ENCODE data around the gene LRRC23. TPM values are rescaled to one million over a fixed set of nuclear protein-coding genes. Genes with fewer than 3 reads are reported as not detected.
"Not testable (repeated sequence)": the region's sequence is repeated elsewhere in the genome, so short reads cannot be mapped to it uniquely, and the experiment has no call there.

Gene LRRC23
- total and polyA plus RNA-seq, 4 donors, result 29.6 to 61.0 (median 42.1) TPM

- Histone ChIP-seq H3K27me3 (ENCODE audit: control insufficient read depth in 3 of 3, insufficient read depth in 3 of 3, low read length in 2 of 3) (no peaks in the 10 kb centered on the region), H3K9ac (ENCODE audit: insufficient read depth in 1 of 2, low read length in 2 of 2) (no peak overlapping the region), H3K36me3 (ENCODE audit: control insufficient read depth in 4 of 4, insufficient read depth in 4 of 4, low read length in 4 of 4) (peaks cover 0 to 3% (median 1%) of the 10 kb centered on the region in 4 donors), H3K27ac (ENCODE audit: low read depth in 1 of 2, low read length in 1 of 2) (no peak overlapping the region), H3K4me1 (ENCODE audit: control insufficient read depth in 5 of 5, insufficient read depth in 5 of 5, low read length in 5 of 5) (peaks cover 4 to 20% (median 8%) of the 10 kb centered on the region in 5 donors), H3K9me3 (ENCODE audit: control insufficient read depth in 4 of 4, insufficient read depth in 3 of 4, low read length in 3 of 4) (no peaks in the 10 kb centered on the region), H3K4me3 (no peak overlapping the region)
- WGBS, 2 donors, result 87 to 95% methylated on average over 4 of the region's 4 CpGs
- TF ChIP-seq CTCF (IDR thresholded peaks at IDR 0.05; ENCODE audit: control extremely low read depth, extremely low read depth), result no peak
- ATAC-seq (ENCODE audit: insufficient read depth, low FRiP score) (no peak), DNase-seq (no peak)
Observed at GRCh38 chr12:6902448-6902847, 2.2 kb upstream of the LRRC23 start.

GRCh38 chr12:6903722-6904121 lies 900 bp upstream of the LRRC23 start:
- no peak overlapping the region for H3K9ac ChIP-seq (ENCODE audit: insufficient read depth in 1 of 2, low read length in 2 of 2)
- H3K36me3 ChIP-seq (ENCODE audit: control insufficient read depth in 4 of 4, insufficient read depth in 4 of 4, low read length in 4 of 4), result peaks cover 0 to 5% (median 1%) of the 10 kb centered on the region in 4 donors
- ATAC-seq (ENCODE audit: insufficient read depth, low FRiP score) (no peak), DNase-seq (no peak)
- H3K9me3 ChIP-seq (ENCODE audit: control insufficient read depth in 4 of 4, insufficient read depth in 3 of 4, low read length in 3 of 4), result no peaks in the 10 kb centered on the region
- H3K4me1 ChIP-seq (ENCODE audit: control insufficient read depth in 5 of 5, insufficient read depth in 5 of 5, low read length in 5 of 5), result peaks cover 4 to 20% (median 8%) of the 10 kb centered on the region in 5 donors
- TF ChIP-seq CTCF (IDR thresholded peaks at IDR 0.05; ENCODE audit: control extremely low read depth, extremely low read depth), result no peak
- 38 to 53% methylated on average over 1 of the region's 1 CpG for WGBS, 2 donors
- H3K4me3 ChIP-seq, result no peak overlapping the region
- no peak overlapping the region for H3K27ac ChIP-seq (ENCODE audit: low read depth in 1 of 2, low read length in 1 of 2)
- no peaks in the 10 kb centered on the region for H3K27me3 ChIP-seq (ENCODE audit: control insufficient read depth in 3 of 3, insufficient read depth in 3 of 3, low read length in 2 of 3)

GRCh38 chr12:6905414-6906040 lies 905 bp downstream of the LRRC23 start:
- H3K9ac ChIP-seq (ENCODE audit: insufficient read depth in 1 of 2, low read length in 2 of 2), result peak overlapping the region; percentile 95 to 99
- WGBS, 2 donors, result 68 to 74% methylated on average over 5 of the region's 5 CpGs
- H3K4me1 ChIP-seq (ENCODE audit: control insufficient read depth in 5 of 5, insufficient read depth in 5 of 5, low read length in 5 of 5), result peaks cover 3 to 14% (median 4%) of the 10 kb centered on the region in 5 donors
- H3K9me3 ChIP-seq (ENCODE audit: control insufficient read depth in 4 of 4, insufficient read depth in 3 of 4, low read length in 3 of 4), result no peaks in the 10 kb centered on the region
- TF ChIP-seq CTCF (IDR thresholded peaks at IDR 0.05; ENCODE audit: control extremely low read depth, extremely low read depth), result no peak
- H3K27ac ChIP-seq (ENCODE audit: low read depth in 1 of 2, low read length in 1 of 2), result peak overlapping the region; percentile 49 to 93
- no peak for DNase-seq
- no peak for ATAC-seq (ENCODE audit: insufficient read depth, low FRiP score)
- no peaks in the 10 kb centered on the region for H3K27me3 ChIP-seq (ENCODE audit: control insufficient read depth in 3 of 3, insufficient read depth in 3 of 3, low read length in 2 of 3)
- H3K4me3 ChIP-seq, result no peak overlapping the region
- peaks cover 0 to 5% (median 1%) of the 10 kb centered on the region in 4 donors for H3K36me3 ChIP-seq (ENCODE audit: control insufficient read depth in 4 of 4, insufficient read depth in 4 of 4, low read length in 4 of 4)

- 95 to 97% methylated on average over 11 of the region's 11 CpGs for WGBS, 2 donors
- H3K9me3 ChIP-seq (ENCODE audit: control insufficient read depth in 4 of 4, insufficient read depth in 3 of 4, low read length in 3 of 4); H3K9ac ChIP-seq (ENCODE audit: insufficient read depth in 1 of 2, low read length in 2 of 2); H3K36me3 ChIP-seq (ENCODE audit: control insufficient read depth in 4 of 4, insufficient read depth in 4 of 4, low read length in 4 of 4); H3K4me3 ChIP-seq; ATAC-seq (ENCODE audit: insufficient read depth, low FRiP score); H3K27ac ChIP-seq (ENCODE audit: low read depth in 1 of 2, low read length in 1 of 2); DNase-seq: not testable (repeated sequence)
- peaks cover 0 to 13% (median 1%) of the 10 kb centered on the region in 3 donors for H3K27me3 ChIP-seq (ENCODE audit: control insufficient read depth in 3 of 3, insufficient read depth in 3 of 3, low read length in 2 of 3)
- peaks cover 3 to 14% (median 4%) of the 10 kb centered on the region in 5 donors for H3K4me1 ChIP-seq (ENCODE audit: control insufficient read depth in 5 of 5, insufficient read depth in 5 of 5, low read length in 5 of 5)
Observed at GRCh38 chr12:6908141-6908540, 3.5 kb downstream of the LRRC23 start.

Measured in lung (tissue), 12 donors.